Neuron (in vitro differentiated cells): ENCODE measurements around the gene STMN3.
"Not testable (repeated sequence)": the region's sequence is repeated elsewhere in the genome, so short reads cannot be mapped to it uniquely, and the experiment has no call there.

Experiments
- H2AFZ ChIP-seq: one replicate; pipeline ENCODE4 v1.6.1; 2013; ENCODE audit warnings: low read depth, mild to moderate bottlenecking, inconsistent platforms, low read length, moderate library complexity
- H3K27me3 ChIP-seq: one replicate; pipeline ENCODE4 v1.6.1; 2013; ENCODE audit warnings: low read length; ENCODE audit not compliant: insufficient read depth
- H3K36me3 ChIP-seq: one replicate; pipeline ENCODE4 v1.6.1; 2013; ENCODE audit warnings: low read length; ENCODE audit not compliant: insufficient read depth
- H3K4me1 ChIP-seq: one replicate; pipeline ENCODE4 v1.6.1; 2013; ENCODE audit warnings: low read length; ENCODE audit not compliant: insufficient read depth
- H3K4me3 ChIP-seq: 2 replicates; pipeline ENCODE4 v1.5.1; 2013; ENCODE audit warnings: mild to moderate bottlenecking, low read length, moderate library complexity
- H3K9me3 ChIP-seq: one replicate; pipeline ENCODE4 v1.6.1; 2013; ENCODE audit warnings: low read length

Gene STMN3

DNA sequence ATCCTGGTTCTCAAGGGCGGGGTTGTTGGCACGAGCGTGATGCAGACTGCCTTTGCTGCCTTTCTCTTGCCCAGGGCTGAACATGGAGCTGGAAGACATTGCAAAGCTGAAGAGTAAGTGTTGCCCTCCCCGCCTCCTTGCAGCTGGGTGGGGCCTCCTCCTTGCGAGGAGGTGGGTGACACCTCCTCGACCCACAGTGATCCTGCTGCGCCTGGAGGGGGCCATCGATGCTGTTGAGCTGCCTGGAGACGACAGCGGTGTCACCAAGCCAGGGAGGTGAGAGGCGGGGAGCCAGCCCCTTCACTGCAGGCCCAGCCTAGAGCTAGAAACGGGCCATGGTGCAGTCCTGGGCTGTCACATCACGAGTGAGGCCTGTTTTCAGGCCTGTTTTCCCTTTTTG lies 24.8 kb upstream of the STMN3 start:
- no peaks in the 10 kb centered on the region for H3K4me1 ChIP-seq
- no peaks in the 10 kb centered on the region for H3K27me3 ChIP-seq
- no peak overlapping the region for H2AFZ ChIP-seq
- H3K36me3 ChIP-seq, result peaks cover 53% of the 10 kb centered on the region
- no peaks in the 10 kb centered on the region for H3K9me3 ChIP-seq
- no peak overlapping the region for H3K4me3 ChIP-seq

DNA sequence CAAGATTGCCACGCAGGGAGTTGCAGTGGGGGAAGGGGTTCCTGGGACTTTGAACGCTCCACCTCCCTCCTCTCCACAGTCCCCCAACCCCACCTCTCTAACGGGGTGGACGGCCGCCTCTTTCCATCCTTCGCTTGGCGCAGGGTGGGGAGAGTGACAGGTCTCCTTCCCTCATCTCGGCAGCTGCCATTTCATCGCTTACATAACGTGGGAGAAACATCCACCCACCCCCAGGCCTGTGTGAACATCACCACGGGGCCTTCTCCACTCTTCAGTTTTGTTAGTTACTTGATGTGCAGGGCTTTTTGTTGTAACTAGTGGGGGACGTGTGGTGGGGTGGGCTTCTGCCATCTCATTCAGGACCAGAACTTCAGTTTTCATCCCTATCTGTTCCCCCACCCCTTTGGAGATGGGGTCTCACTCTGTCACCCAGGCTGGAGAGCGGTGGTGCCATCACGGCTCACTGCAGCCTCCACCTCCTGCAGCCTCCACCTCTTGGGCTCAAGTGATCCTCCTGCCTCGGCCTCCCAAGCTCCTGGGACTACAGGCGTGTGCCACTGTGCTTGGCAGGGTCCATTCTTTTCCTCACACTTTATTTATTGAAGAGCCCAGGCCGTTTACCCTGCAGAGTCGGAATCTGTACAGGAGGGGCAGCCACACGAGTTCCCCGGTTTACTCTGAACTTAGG lies 22.6 kb upstream of the STMN3 start:
- Histone ChIP-seq H3K4me1 (no peaks in the 10 kb centered on the region), H2AFZ (no peak overlapping the region), H3K4me3 (no peak overlapping the region), H3K36me3 (peaks cover 55% of the 10 kb centered on the region), H3K27me3 (no peaks in the 10 kb centered on the region), H3K9me3 (no peaks in the 10 kb centered on the region)

DNA sequence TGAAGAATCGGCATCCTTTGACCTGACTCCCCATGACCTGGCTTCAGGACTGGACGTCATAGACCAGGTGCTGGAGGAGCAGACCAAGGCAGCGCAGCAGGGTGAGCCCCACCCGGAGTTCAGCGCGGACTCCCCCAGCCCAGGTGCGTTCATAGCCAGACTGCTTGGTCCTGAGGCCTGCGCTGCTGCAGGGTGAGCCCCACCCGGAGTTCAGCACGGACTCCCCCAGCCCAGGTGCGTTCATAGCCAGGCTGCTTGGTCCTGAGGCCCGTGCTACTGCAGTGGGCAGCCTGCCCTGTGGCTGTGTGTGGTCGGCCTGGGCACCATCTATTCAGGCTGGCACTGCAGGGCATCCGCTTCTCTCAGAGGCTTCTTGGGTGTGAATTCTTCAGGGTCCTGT lies 20.7 kb upstream of the STMN3 start:
- Histone ChIP-seq H3K27me3 (no peaks in the 10 kb centered on the region), H3K36me3 (peaks cover 52% of the 10 kb centered on the region), H3K4me3 (no peak overlapping the region)

DNA sequence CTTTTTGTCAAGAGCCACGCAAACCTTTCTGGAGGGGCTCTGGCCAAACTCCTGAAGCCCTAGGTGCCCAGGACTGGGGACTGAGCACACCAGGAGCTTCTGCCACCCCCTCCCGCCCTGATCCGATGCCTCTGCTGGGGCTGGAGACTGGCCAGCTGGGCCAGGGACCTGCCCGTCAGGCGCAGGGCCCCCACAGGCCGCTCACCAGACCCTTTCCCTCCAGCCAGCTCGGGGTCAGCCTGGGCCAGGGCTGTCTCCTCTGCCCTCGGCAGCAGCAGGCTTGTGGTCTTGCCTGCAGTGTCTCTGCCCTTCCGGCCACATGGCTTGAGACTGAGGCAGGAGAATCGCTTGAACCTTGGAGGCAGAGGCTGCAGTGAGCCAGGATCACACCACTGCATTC lies 19.4 kb upstream of the STMN3 start:
- Histone ChIP-seq H3K36me3 (peaks cover 51% of the 10 kb centered on the region), H3K4me3 (no peak overlapping the region), H3K27me3 (no peaks in the 10 kb centered on the region), H2AFZ (no peak overlapping the region), H3K9me3 (no peaks in the 10 kb centered on the region), H3K4me1 (no peaks in the 10 kb centered on the region)

More for the DNA sequence above, 20.7 kb upstream of the STMN3 start:
- no peaks in the 10 kb centered on the region for H3K4me1 ChIP-seq
- H3K9me3 ChIP-seq, result no peaks in the 10 kb centered on the region
- H2AFZ ChIP-seq, result no peak overlapping the region

DNA sequence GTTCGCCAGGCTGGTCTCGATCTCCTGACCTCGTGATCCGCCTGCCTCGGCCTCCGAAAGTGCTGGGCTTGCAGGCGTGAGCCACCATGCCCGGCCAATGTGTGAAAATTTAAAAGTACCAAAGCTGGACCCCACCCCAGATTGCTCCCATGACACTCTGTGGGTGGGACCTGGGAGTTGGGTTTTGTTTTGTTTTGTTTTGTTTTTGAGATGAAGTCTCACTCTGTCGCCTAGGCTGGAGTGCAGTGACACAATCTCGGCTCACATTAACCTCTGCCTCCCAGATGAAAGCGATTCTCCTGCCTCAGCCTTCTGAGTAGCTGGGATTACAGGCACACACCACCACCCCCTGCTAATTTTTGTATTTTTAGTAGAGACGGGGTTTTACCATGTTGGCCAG lies 18.5 kb upstream of the STMN3 start:
- not testable (repeated sequence) for H3K4me3 ChIP-seq, H3K4me1 ChIP-seq, H3K27me3 ChIP-seq, H2AFZ ChIP-seq, H3K9me3 ChIP-seq
- H3K36me3 ChIP-seq, result peaks cover 58% of the 10 kb centered on the region

DNA sequence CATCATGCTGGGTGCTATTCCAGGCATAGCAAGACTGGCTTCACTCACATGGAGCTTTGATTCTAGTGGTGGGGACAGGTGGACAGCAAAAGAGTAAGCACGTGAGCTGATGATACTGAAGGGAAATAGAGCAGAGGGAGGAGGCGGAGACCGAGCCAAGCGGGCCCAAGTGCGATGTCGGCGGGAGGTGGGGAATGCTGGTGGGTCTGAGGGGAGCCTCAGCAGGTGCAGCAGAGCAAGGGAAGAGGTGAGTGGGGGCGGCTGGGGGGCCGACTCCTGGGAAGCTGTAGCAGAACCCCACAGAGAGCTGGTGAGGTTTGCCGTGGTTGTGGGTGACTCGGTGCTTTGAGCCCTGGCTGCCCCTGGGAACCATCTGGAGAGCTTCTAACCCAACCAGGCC lies 15.1 kb upstream of the STMN3 start:
- Histone ChIP-seq H3K36me3 (peaks cover 40% of the 10 kb centered on the region), H3K4me1 (no peaks in the 10 kb centered on the region), H3K27me3 (no peaks in the 10 kb centered on the region), H3K4me3 (no peak overlapping the region), H2AFZ (no peak overlapping the region), H3K9me3 (no peaks in the 10 kb centered on the region)

DNA sequence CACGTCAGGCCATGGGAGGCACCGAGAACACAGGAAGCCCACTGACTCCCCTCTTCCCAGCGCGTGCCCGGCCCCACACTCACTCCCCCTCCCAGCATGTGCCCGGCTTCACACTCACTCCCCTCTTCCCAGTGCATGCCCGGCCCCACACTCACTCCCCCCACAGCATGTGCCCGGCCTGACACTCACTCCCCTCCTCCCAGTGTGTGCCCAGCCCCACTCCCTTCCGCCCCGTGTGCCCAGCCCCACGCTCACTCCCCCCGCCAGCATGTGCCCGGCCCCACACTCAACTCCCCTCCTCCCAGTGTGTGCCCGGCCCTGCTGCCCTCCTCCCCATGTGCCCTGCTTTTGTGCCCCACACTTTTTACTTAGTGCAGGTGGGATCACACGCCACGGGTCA lies 14.6 kb upstream of the STMN3 start:
- Histone ChIP-seq H3K4me1 (no peaks in the 10 kb centered on the region), H2AFZ (no peak overlapping the region), H3K27me3 (no peaks in the 10 kb centered on the region), H3K36me3 (peaks cover 44% of the 10 kb centered on the region), H3K4me3 (no peak overlapping the region), H3K9me3 (no peaks in the 10 kb centered on the region)

DNA sequence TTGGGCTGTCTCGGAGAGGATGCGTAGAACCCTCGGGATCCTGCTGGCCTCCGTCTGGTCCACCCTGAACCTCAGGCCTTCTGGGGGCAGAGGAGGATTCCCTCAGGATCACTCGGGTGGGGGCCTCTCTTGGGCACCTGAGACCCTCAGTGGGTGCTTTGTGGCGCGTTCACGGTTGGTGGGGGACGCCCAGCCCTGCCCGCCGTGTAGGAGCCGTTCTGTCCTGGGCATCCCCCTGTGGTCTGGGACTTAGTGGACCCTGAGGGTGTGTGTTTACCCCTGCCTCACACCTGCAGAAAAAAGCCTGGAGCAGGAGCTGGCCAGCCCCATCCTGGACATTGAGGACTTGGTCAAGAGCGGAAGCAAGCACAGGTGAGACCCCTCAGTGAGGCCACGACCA lies 12.5 kb upstream of the STMN3 start:
- no peaks in the 10 kb centered on the region for H3K4me1 ChIP-seq
- H3K27me3 ChIP-seq, result no peaks in the 10 kb centered on the region
- no peak overlapping the region for H3K4me3 ChIP-seq
- no peaks in the 10 kb centered on the region for H3K9me3 ChIP-seq
- no peak overlapping the region for H2AFZ ChIP-seq
- peaks cover 48% of the 10 kb centered on the region for H3K36me3 ChIP-seq

DNA sequence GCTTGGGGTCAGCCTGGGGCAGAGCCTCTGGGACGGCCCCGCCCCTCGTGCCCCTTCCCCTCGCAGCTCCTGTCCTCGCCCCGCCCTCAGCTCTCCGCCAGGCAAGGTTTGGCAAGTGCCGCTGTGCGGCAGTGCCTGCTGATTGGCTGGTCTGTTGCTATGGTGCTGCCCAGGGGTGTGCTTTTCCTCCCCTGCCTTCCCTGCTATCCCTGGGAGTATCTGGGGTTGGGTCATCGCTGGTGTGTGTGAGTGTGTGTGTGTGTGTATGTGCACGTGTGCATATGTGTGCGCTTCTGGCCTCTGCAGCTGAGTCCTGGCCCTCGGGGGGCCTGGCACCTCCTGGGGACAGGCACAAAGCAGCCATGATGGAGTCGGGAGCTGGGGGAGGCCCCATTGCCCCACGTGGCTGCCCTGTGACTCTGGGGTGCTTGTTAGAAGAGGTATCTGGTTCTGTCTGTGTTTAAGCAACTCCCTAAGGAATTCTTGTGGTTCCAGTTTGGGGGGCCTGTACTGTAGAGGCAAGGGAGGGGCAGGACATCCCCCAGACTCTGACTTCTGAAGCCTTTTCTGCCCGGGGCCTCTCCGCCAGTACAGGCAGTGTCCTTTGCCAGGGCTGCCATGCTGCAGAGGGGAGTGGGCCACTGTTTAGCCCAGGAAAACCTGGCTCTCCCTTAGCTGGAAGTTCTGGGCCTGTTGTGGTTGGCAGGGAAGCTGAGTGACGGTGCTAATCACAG lies 11.8 kb upstream of the STMN3 start:
- Histone ChIP-seq H3K36me3 (peaks cover 46% of the 10 kb centered on the region), H3K4me3 (no peak overlapping the region)

DNA sequence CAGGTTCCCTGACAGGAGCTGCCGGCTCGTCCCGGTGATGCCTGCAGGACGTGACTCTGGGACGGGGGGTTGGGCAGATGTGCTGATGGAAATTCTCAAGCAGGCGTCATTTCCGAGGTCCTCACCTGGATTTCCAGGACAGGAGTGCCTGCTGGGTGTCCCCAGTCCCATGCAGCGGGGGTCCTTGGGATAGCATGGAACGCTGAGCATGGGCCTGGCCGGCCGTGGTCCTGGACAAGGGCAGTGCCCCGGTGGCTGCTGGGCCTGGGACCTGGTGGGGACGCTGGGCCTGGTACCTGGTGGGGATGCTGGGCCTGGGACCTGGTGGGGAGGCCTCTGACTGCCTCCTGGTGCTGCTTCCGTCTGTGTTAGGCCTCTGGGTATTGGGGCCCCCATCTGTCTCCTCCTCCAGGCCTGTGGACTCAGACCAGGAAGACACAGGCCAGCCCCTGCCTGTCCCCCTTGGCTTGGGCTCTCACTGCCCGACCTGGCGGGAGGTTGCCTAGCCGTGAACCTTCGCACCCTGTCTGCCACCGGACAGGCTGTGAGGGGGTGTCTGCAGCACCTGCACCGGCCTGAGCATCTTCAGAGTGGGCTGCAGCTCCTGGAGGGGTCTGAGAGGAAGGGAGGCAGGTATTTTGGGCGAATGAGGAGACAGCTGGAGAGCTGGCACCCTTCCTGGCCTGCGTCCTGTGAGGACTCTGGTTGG lies 11.1 kb upstream of the STMN3 start:
- Histone ChIP-seq H3K27me3 (no peaks in the 10 kb centered on the region), H3K36me3 (peaks cover 46% of the 10 kb centered on the region), H3K4me1 (peaks cover 2% of the 10 kb centered on the region), H2AFZ (no peak overlapping the region), H3K4me3 (no peak overlapping the region), H3K9me3 (no peaks in the 10 kb centered on the region)

More for the DNA sequence above, 11.8 kb upstream of the STMN3 start:
- Histone ChIP-seq H3K9me3 (no peaks in the 10 kb centered on the region), H3K4me1 (no peaks in the 10 kb centered on the region), H3K27me3 (no peaks in the 10 kb centered on the region), H2AFZ (no peak overlapping the region)

DNA sequence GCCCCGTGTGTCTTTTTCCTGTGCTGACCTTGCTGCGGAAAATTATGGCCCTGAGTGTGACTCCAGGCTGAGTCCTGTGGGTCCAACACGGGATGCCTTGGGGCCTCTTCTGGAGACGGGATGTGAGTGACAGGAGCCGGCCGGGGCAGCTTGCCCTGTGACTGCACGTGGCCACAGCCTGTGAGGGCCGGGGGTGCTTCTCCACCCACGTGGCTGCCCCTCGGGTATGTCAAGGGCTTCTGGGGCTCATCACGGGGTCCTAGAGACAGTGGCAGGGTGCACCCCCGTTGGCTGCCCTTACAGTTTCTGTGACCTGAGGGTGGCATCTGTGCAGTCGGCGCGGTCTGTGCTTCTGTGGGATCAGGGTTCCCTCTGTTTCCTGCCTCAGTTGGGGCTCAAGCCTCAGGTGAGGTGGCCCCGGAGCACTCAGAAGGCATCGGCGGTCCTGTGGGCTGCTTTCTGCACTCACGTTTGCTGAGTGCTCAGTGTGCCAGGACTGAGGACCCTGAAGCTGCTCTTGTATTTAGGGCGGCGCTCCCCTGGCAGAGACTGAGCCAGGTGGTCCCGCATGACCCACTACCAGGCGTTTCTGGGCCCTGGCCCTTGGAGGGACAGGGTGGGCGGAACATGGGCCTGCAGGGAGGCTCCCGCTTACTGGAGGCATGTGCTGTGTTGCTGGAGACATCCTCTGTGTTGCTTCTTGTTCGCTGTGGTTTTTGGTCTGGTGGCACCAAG lies 10.3 kb upstream of the STMN3 start:
- H3K9me3 ChIP-seq, result no peaks in the 10 kb centered on the region
- H3K4me3 ChIP-seq, result no peak overlapping the region
- H3K4me1 ChIP-seq, result peaks cover 7% of the 10 kb centered on the region
- peaks cover 43% of the 10 kb centered on the region for H3K36me3 ChIP-seq
- no peak overlapping the region for H2AFZ ChIP-seq
- no peaks in the 10 kb centered on the region for H3K27me3 ChIP-seq

DNA sequence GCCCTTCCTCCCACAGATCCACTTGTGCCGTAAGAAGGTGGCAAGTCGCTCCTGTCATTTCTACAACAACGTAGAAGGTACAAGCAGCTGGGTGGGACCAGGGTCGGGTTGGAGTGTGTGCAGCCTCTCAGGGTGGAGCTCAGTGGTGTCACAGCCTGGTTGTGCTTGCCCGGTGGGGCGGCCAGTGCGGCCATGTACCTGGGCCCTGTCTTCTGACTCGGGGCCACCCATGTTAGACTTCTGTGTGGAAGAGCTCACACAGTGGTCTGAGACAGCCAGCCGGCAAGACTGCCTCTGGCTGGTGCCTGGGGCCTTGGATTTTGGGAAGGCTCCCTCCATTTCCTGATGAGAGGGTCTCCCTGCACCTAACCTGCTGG lies 9.6 kb upstream of the STMN3 start:
- Histone ChIP-seq H3K4me3 (no peak overlapping the region), H2AFZ (no peak overlapping the region), H3K4me1 (peaks cover 9% of the 10 kb centered on the region), H3K36me3 (peaks cover 37% of the 10 kb centered on the region), H3K27me3 (no peaks in the 10 kb centered on the region), H3K9me3 (no peaks in the 10 kb centered on the region)
